ENCODE results near the gene PMM1. TPM values are rescaled to one million over a fixed set of nuclear protein-coding genes. Genes with fewer than 3 reads are reported as not detected.

PMM1 gene
- total and polyA plus RNA-seq, 2 of the 13 experiments (the other 11 are each of a cell fraction or from before 2014, with no cell fraction given) = 17.8 to 95.6 TPM

- TF ChIP-seq ZNF407 (CRISPR knock-in tag; IDR thresholded peaks at IDR 0.05; ENCODE audit: not compliant biosample characterization) (no peak), ZBTB14 (CRISPR knock-in tag; IDR thresholded peaks at IDR 0.05) (no peak), SRY (CRISPR knock-in tag; IDR thresholded peaks at IDR 0.05) (0 out of 2 replicates have a peak, but pooled peaks have one; percentile 50), STAT5B (CRISPR knock-in tag; IDR thresholded peaks at IDR 0.05) (no peak)
These were observed 28.3 kb downstream of the PMM1 start (continued) for GRCh38 chr22:41561335-41561734.

Data from HepG2 (cell line).